Measurements from ENCODE around the gene MYO1C.
"Not testable (repeated sequence)": the region's sequence is repeated elsewhere in the genome, so short reads cannot be mapped to it uniquely, and the experiment has no call there.

The MYO1C gene

GRCh38 chr17:1422885-1423284, 69.6 kb downstream of the MYO1C start:
- DNase-seq (ENCODE audit: low spot score), result peak; percentile 54

GRCh38 chr17:1421470-1421869, 71.0 kb downstream of the MYO1C start:
- no peak for DNase-seq (ENCODE audit: low spot score)

GRCh38 chr17:1420981-1421380, 71.5 kb downstream of the MYO1C start:
- DNase-seq (ENCODE audit: low spot score), result no peak

GRCh38 chr17:1420163-1420562, 72.3 kb downstream of the MYO1C start:
- no peak for DNase-seq (ENCODE audit: low spot score)

GRCh38 chr17:1418476-1418875, 74.0 kb downstream of the MYO1C start:
- not testable (repeated sequence) for DNase-seq (ENCODE audit: low spot score)

GRCh38 chr17:1416414-1416813, 76.1 kb downstream of the MYO1C start:
- no peak for DNase-seq (ENCODE audit: low spot score)

- DNase-seq (ENCODE audit: low spot score), result no peak
These were observed 77.9 kb downstream of the MYO1C start for GRCh38 chr17:1414634-1415033.
